ENCODE data around the gene BCAM.

BCAM gene

GRCh38 chr19:44775676-44776240, 33.1 kb upstream of the BCAM start:
- no peaks in the 10 kb centered on the region for H3K4me1 ChIP-seq (ENCODE audit: insufficient read depth, low read length, severe bottlenecking)
- no peaks in the 10 kb centered on the region for H3F3A ChIP-seq (ENCODE audit: insufficient read depth, low read length)
- H3K9me2 ChIP-seq (ENCODE audit: low read depth, low read length) = no peaks in the 10 kb centered on the region
- TF ChIP-seq EZH2 (IDR thresholded peaks at IDR 0.05; ENCODE audit: borderline replicate concordance, low read length) = no peak
- TF ChIP-seq, protein P1, sequence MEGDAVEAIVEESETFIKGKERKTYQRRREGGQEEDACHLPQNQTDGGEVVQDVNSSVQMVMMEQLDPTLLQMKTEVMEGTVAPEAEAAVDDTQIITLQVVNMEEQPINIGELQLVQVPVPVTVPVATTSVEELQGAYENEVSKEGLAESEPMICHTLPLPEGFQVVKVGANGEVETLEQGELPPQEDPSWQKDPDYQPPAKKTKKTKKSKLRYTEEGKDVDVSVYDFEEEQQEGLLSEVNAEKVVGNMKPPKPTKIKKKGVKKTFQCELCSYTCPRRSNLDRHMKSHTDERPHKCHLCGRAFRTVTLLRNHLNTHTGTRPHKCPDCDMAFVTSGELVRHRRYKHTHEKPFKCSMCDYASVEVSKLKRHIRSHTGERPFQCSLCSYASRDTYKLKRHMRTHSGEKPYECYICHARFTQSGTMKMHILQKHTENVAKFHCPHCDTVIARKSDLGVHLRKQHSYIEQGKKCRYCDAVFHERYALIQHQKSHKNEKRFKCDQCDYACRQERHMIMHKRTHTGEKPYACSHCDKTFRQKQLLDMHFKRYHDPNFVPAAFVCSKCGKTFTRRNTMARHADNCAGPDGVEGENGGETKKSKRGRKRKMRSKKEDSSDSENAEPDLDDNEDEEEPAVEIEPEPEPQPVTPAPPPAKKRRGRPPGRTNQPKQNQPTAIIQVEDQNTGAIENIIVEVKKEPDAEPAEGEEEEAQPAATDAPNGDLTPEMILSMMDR (IDR thresholded peaks at IDR 0.05; ENCODE audit: low read length) = no peak
- H2AFZ ChIP-seq (ENCODE audit: low read length) = no peak overlapping the region
- no peak overlapping the region for H3K9ac ChIP-seq (ENCODE audit: low read length)
- no peaks in the 10 kb centered on the region for H4K20me1 ChIP-seq (ENCODE audit: insufficient read depth, low read length)
- no peaks in the 10 kb centered on the region for H3K9me3 ChIP-seq (ENCODE audit: low read length)
- no peak overlapping the region for H3K27ac ChIP-seq (ENCODE audit: low read depth, low read length, poor library complexity, severe bottlenecking)
- H3K4me3 ChIP-seq (ENCODE audit: low read depth, low read length, poor library complexity, severe bottlenecking) = no peak overlapping the region
- H3K27me3 ChIP-seq (ENCODE audit: insufficient read depth, low read length) = peaks cover 5% of the 10 kb centered on the region; the same call in 1 of the 2 replicates
- H3K79me2 ChIP-seq (ENCODE audit: insufficient read depth, low read length) = no peaks in the 10 kb centered on the region
- no peaks in the 10 kb centered on the region for H3K36me3 ChIP-seq (ENCODE audit: insufficient read depth, low read length)
- no peak overlapping the region for H3K4me2 ChIP-seq (ENCODE audit: low read length)

DNA sequence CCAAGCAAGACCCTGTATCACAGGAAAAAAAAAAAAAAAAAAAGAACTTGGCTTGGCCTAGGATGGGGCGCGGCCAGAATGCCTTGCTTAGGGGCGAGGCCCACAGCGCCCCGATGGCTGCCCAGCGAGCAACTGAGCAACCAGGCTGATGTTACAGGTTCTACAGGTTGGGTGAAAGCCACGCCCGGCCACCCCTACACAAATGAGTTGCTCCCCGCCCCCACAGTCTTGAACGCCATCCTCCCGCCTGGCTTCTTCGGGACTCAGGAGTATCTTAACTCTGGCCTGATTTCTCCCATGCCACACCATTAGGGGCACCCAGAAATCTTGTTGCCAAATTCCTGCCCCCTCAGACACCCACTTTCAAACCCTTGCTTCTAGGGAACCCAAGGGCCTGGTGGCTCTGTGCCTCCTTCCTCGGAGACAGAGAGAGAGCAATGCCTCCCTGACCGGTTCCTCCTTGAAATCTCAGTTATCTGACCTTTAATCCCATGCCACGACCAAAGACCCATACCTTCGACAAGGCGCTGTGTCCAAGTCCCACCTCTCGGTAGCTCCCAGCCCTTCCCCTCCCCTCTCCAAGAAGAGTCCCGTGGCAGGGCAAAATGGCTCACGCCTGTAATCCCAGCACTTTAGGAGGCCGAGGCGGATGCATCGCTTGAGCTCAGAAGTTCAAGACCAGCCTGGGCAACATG, 32.4 kb upstream of the BCAM start:
- H3K4me2 ChIP-seq (ENCODE audit: low read length) = no peak overlapping the region
- no peak overlapping the region for H3K27ac ChIP-seq (ENCODE audit: low read depth, low read length, poor library complexity, severe bottlenecking)
- H3K9me3 ChIP-seq (ENCODE audit: low read length) = no peaks in the 10 kb centered on the region
- H3K27me3 ChIP-seq (ENCODE audit: insufficient read depth, low read length) = peaks cover 5% of the 10 kb centered on the region; the same call in 1 of the 2 replicates
- H3F3A ChIP-seq (ENCODE audit: insufficient read depth, low read length) = no peaks in the 10 kb centered on the region
- H3K9me2 ChIP-seq (ENCODE audit: low read depth, low read length) = no peaks in the 10 kb centered on the region
- H3K4me1 ChIP-seq (ENCODE audit: insufficient read depth, low read length, severe bottlenecking) = no peaks in the 10 kb centered on the region
- H2AFZ ChIP-seq (ENCODE audit: low read length) = no peak overlapping the region
- TF ChIP-seq, protein P1 (IDR thresholded peaks at IDR 0.05; ENCODE audit: low read length) = no peak
- TF ChIP-seq EZH2 (IDR thresholded peaks at IDR 0.05; ENCODE audit: borderline replicate concordance, low read length) = no peak
- H3K9ac ChIP-seq (ENCODE audit: low read length) = no peak overlapping the region
- H3K36me3 ChIP-seq (ENCODE audit: insufficient read depth, low read length) = no peaks in the 10 kb centered on the region
- no peaks in the 10 kb centered on the region for H3K79me2 ChIP-seq (ENCODE audit: insufficient read depth, low read length)
- no peak overlapping the region for H3K4me3 ChIP-seq (ENCODE audit: low read depth, low read length, poor library complexity, severe bottlenecking)
- no peaks in the 10 kb centered on the region for H4K20me1 ChIP-seq (ENCODE audit: insufficient read depth, low read length)

DNA sequence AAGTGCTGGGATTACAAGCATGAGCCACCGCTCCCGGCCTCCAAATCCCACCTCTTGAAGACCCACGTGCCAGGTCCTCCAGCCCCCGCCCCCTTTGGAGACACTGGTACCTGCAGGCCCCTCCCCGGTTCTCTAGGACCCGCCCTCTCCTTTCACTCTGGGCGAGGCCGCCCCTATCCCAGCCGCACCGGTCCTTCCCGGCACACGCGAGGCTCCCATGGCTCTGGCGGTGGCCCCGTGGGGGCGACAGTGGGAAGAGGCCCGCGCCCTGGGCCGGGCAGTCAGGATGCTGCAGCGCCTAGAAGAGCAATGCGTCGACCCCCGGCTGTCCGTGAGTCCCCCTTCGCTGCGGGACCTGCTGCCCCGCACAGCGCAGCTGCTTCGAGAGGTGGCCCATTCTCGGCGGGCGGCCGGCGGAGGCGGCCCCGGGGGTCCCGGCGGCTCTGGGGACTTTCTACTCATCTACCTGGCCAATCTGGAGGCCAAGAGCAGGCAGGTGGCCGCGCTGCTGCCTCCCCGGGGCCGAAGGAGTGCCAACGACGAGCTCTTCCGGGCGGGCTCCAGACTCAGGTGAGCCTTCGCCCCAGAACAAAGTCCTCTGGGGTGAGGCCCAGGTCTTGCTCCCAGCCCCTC, 31.1 kb upstream of the BCAM start, which contains the start of gene CBLC:
Gene CBLC, plus strand, starts transcription at position 176 of the 633 bp plus-strand sequence. Its CDS starts 42 bp downstream, at position 218.
- no peak for TF ChIP-seq EZH2 (IDR thresholded peaks at IDR 0.05; ENCODE audit: borderline replicate concordance, low read length)
- TF ChIP-seq, protein P1 (IDR thresholded peaks at IDR 0.05; ENCODE audit: low read length) = no peak
- Histone ChIP-seq H3K9me2 (ENCODE audit: low read depth, low read length) (no peaks in the 10 kb centered on the region), H3K4me2 (ENCODE audit: low read length) (no peak within 1 kb of the TSS), H3K4me1 (ENCODE audit: insufficient read depth, low read length, severe bottlenecking) (no peaks in the 10 kb centered on the region), H3K9me3 (ENCODE audit: low read length) (no peaks in the 10 kb centered on the region), H3K27me3 (ENCODE audit: insufficient read depth, low read length) (peaks cover 5% of the 10 kb centered on the region; the same call in 1 of the 2 replicates), H3K9ac (ENCODE audit: low read length) (no peak within 1 kb of the TSS), H3K79me2 (ENCODE audit: insufficient read depth, low read length) (no peaks in the 10 kb centered on the region), H2AFZ (ENCODE audit: low read length) (no peak within 1 kb of the TSS), H3K4me3 (ENCODE audit: low read depth, low read length, poor library complexity, severe bottlenecking) (no peak within 1 kb of the TSS), H3F3A (ENCODE audit: insufficient read depth, low read length) (no peaks in the 10 kb centered on the region), H4K20me1 (ENCODE audit: insufficient read depth, low read length) (no peaks in the 10 kb centered on the region), H3K36me3 (ENCODE audit: insufficient read depth, low read length) (no peaks in the 10 kb centered on the region), H3K27ac (ENCODE audit: low read depth, low read length, poor library complexity, severe bottlenecking) (no peak within 1 kb of the TSS)
